ENCODE results near the gene CCL21.
"Not testable (repeated sequence)": the region's sequence is repeated elsewhere in the genome, so short reads cannot be mapped to it uniquely, and the experiment has no call there.

The CCL21 gene

GRCh38 chr9:34710023-34710422 lies at the start of gene CCL21:
CCL21 (minus strand) TSS chr9:34710136; CDS start chr9:34710066, 70 bp downstream.
- no peak for DNase-seq

GRCh38 chr9:34759432-34760134 lies 49.6 kb upstream of the CCL21 start:
- DNase-seq, result no peak

- not testable (repeated sequence) for DNase-seq
Measured at GRCh38 chr9:34750320-34750719, 40.4 kb upstream of the CCL21 start.

GRCh38 chr9:34746526-34746925 lies 36.6 kb upstream of the CCL21 start:
- no peak for DNase-seq

GRCh38 chr9:34744295-34745221 lies 34.6 kb upstream of the CCL21 start:
- no peak for DNase-seq

GRCh38 chr9:34742710-34743109 lies 32.8 kb upstream of the CCL21 start:
- no peak for DNase-seq

GRCh38 chr9:34741628-34742027 lies 31.7 kb upstream of the CCL21 start:
- no peak for DNase-seq

- not testable (repeated sequence) for DNase-seq
Measured at GRCh38 chr9:34740176-34740575, 30.2 kb upstream of the CCL21 start.

- DNase-seq, result no peak
Measured at GRCh38 chr9:34737677-34738260, 27.8 kb upstream of the CCL21 start.

- no peak for DNase-seq
Measured at GRCh38 chr9:34734720-34735119, 24.8 kb upstream of the CCL21 start.

GRCh38 chr9:34732886-34733285 lies 22.9 kb upstream of the CCL21 start:
- no peak for DNase-seq

- no peak for DNase-seq
Measured at GRCh38 chr9:34732478-34732877, 22.5 kb upstream of the CCL21 start.

GRCh38 chr9:34723141-34723540 lies 13.2 kb upstream of the CCL21 start:
- DNase-seq, result no peak

GRCh38 chr9:34719769-34720025 lies 9.8 kb upstream of the CCL21 start:
- DNase-seq, result not testable (repeated sequence)

GRCh38 chr9:34719021-34719768 lies 9.3 kb upstream of the CCL21 start:
- DNase-seq, result no peak

GRCh38 chr9:34717996-34718614 lies 8.2 kb upstream of the CCL21 start:
- no peak for DNase-seq

- no peak for DNase-seq
Measured at GRCh38 chr9:34716711-34717110, 6.8 kb upstream of the CCL21 start.

- DNase-seq, result no peak
Measured at GRCh38 chr9:34715639-34716215, 5.8 kb upstream of the CCL21 start.

GRCh38 chr9:34714007-34714406 lies 4.1 kb upstream of the CCL21 start:
- no peak for DNase-seq

GRCh38 chr9:34712140-34712539 lies 2.2 kb upstream of the CCL21 start:
- DNase-seq, result no peak

- no peak for DNase-seq
Measured at GRCh38 chr9:34709196-34709978, 549 bp downstream of the CCL21 start.

GRCh38 chr9:34707130-34707529 lies 2.8 kb downstream of the CCL21 start:
- no peak for DNase-seq
